AG10803 (cell line): ENCODE measurements around the gene YEATS4.

Experiments
- DNase-seq: peaks from one replicate; pipeline ENCODE4 v3.0.0; 2010; ENCODE audit warnings: low read depth
- H3K4me3 ChIP-seq: 2 replicates; pipeline ENCODE4 v1.5.1; 2011; ENCODE audit warnings: mild to moderate bottlenecking, low read length, control low read depth
- CTCF ChIP-seq: conservative IDR thresholded peaks from 2 replicates; pipeline ENCODE4 v1.5.1; 2011; ENCODE audit warnings: mild to moderate bottlenecking, low read length, control low read depth, inconsistent platforms

Gene YEATS4

GRCh38 chr12:69410571-69410970 lies 51.0 kb downstream of the YEATS4 start:
- no peak for TF ChIP-seq CTCF
- DNase-seq: no peak
- no peak overlapping the region for H3K4me3 ChIP-seq

- no peak overlapping the region for H3K4me3 ChIP-seq
- TF ChIP-seq CTCF: no peak
- no peak for DNase-seq
Measured at GRCh38 chr12:69412655-69413054, 53.1 kb downstream of the YEATS4 start.

GRCh38 chr12:69415471-69416275 lies 56.1 kb downstream of the YEATS4 start:
- DNase-seq: peak; percentile 96
- TF ChIP-seq CTCF: peak; percentile 96
- no peak overlapping the region for H3K4me3 ChIP-seq

GRCh38 chr12:69417231-69417630 lies 57.7 kb downstream of the YEATS4 start:
- no peak overlapping the region for H3K4me3 ChIP-seq
- DNase-seq: no peak
- no peak for TF ChIP-seq CTCF

- TF ChIP-seq CTCF: no peak
- DNase-seq: no peak
Measured at GRCh38 chr12:69417741-69418167, 58.2 kb downstream of the YEATS4 start.

GRCh38 chr12:69419701-69420100 lies 60.2 kb downstream of the YEATS4 start:
- no peak for DNase-seq
- H3K4me3 ChIP-seq: no peak overlapping the region
- TF ChIP-seq CTCF: no peak

More at GRCh38 chr12:69417741-69418167, 58.2 kb downstream of the YEATS4 start:
- no peak overlapping the region for H3K4me3 ChIP-seq

GRCh38 chr12:69421548-69421947 lies 62.0 kb downstream of the YEATS4 start:
- no peak for DNase-seq
- TF ChIP-seq CTCF: no peak
- H3K4me3 ChIP-seq: no peak overlapping the region
